Trophoblast cell (in vitro differentiated cells and primary cell): ENCODE results near the gene CCDC102A.

ENCODE experiments used
- DNase-seq, 2 donors: peaks; one replicate each; pipeline ENCODE4 v3.0.0-alpha.2; 2016
- H2AFZ ChIP-seq: 2 replicates; pipeline ENCODE4 v1.6.1; 2013; ENCODE audit warnings: low read length, moderate library complexity, mild to moderate bottlenecking; ENCODE audit not compliant: insufficient read depth, poor library complexity
- H2AK5ac ChIP-seq: 2 replicates; pipeline ENCODE4 v1.6.1; 2013; ENCODE audit warnings: mild to moderate bottlenecking, low read length
- H2BK120ac ChIP-seq: 2 replicates; pipeline ENCODE4 v1.6.1; 2013; ENCODE audit warnings: low read length, mild to moderate bottlenecking, moderate library complexity; ENCODE audit not compliant: insufficient read depth, poor library complexity
- H2BK12ac ChIP-seq: 2 replicates; pipeline ENCODE4 v1.6.1; 2013; ENCODE audit warnings: mild to moderate bottlenecking, low read length, moderate library complexity
- H2BK5ac ChIP-seq: 2 replicates; pipeline ENCODE4 v1.6.1; 2013; ENCODE audit warnings: low read length, low read depth, moderate library complexity, mild to moderate bottlenecking; ENCODE audit not compliant: poor library complexity
- H3K14ac ChIP-seq: 2 replicates; pipeline ENCODE4 v1.6.1; 2013; ENCODE audit warnings: mild to moderate bottlenecking, low read length
- H3K18ac ChIP-seq: 2 replicates; pipeline ENCODE4 v1.6.1; 2013; ENCODE audit warnings: mild to moderate bottlenecking, low read length
- H3K23ac ChIP-seq: 2 replicates; pipeline ENCODE4 v1.6.1; 2013; ENCODE audit warnings: low read length
- H3K27ac ChIP-seq: 2 replicates; pipeline ENCODE4 v1.5.1; 2013; ENCODE audit warnings: low read depth, mild to moderate bottlenecking, inconsistent platforms, low read length, moderate library complexity
- H3K27me3 ChIP-seq: 2 replicates; pipeline ENCODE4 v1.6.1; 2013; ENCODE audit warnings: inconsistent platforms, mild to moderate bottlenecking, low read length, moderate library complexity; ENCODE audit not compliant: insufficient read depth
- H3K36me3 ChIP-seq, 2 experiments: 1 replicate in 1 of 2; 2 replicates in 1 of 2; pipeline ENCODE4 v1.6.1; 2013; ENCODE audit warnings: low read length in 2 of 2, mild to moderate bottlenecking in 2 of 2, moderate library complexity in 1 of 2; ENCODE audit not compliant: insufficient read depth in 2 of 2, control insufficient read depth in 1 of 2
- H3K4ac ChIP-seq: 2 replicates; pipeline ENCODE4 v1.6.1; 2013; ENCODE audit warnings: low read depth, mild to moderate bottlenecking, low read length, moderate library complexity
- H3K4me1 ChIP-seq, 2 experiments: 1 replicate in 1 of 2; 2 replicates in 1 of 2; pipeline ENCODE4 v1.6.1; 2013; ENCODE audit warnings: low read length in 2 of 2, mild to moderate bottlenecking in 2 of 2, moderate library complexity in 1 of 2; ENCODE audit not compliant: insufficient read depth in 2 of 2, control insufficient read depth in 1 of 2
- H3K4me2 ChIP-seq: 2 replicates; pipeline ENCODE4 v1.6.1; 2013; ENCODE audit warnings: inconsistent platforms, mild to moderate bottlenecking, low read length, moderate library complexity
- H3K4me3 ChIP-seq: 2 replicates; pipeline ENCODE4 v1.5.1; 2013; ENCODE audit warnings: mild to moderate bottlenecking, low read depth, low read length, inconsistent platforms
- H3K79me1 ChIP-seq: one replicate; pipeline ENCODE4 v1.6.1; 2013; ENCODE audit warnings: low read length
- H3K79me2 ChIP-seq: 2 replicates; pipeline ENCODE4 v1.6.1; 2013; ENCODE audit warnings: low read length, mild to moderate bottlenecking; ENCODE audit not compliant: control insufficient read depth, insufficient read depth, poor library complexity
- H3K9ac ChIP-seq: 2 replicates; pipeline ENCODE4 v1.6.1; 2013; ENCODE audit warnings: mild to moderate bottlenecking, low read length
- H3K9me3 ChIP-seq: 2 replicates; pipeline ENCODE4 v1.6.1; 2013; ENCODE audit warnings: low read depth, mild to moderate bottlenecking, control low read depth, inconsistent platforms, low read length; ENCODE audit not compliant: insufficient read depth
- H4K12ac ChIP-seq: 2 replicates; pipeline ENCODE4 v1.6.1; 2013; ENCODE audit warnings: low read depth, mild to moderate bottlenecking, low read length, moderate library complexity
- H4K8ac ChIP-seq: 2 replicates; pipeline ENCODE4 v1.6.1; 2013; ENCODE audit warnings: low read depth, mild to moderate bottlenecking, low read length, moderate library complexity
- H4K91ac ChIP-seq: one replicate; pipeline ENCODE4 v1.6.1; 2013; ENCODE audit warnings: low read depth, mild to moderate bottlenecking, low read length, moderate library complexity
- WGBS: extraction: QIAGEN DNeasy Blood & Tissue Kit; methylation state at CpG from one replicate; pipeline ENCODE4 v1.1.7; 2013; ENCODE audit warnings: missing lambda C conversion rate; ENCODE audit not compliant: insufficient read length, insufficient coverage; ENCODE audit errors: extremely low coverage; 5-methylcytosine and 5-hydroxymethylcytosine counted together

The CCDC102A gene

DNA sequence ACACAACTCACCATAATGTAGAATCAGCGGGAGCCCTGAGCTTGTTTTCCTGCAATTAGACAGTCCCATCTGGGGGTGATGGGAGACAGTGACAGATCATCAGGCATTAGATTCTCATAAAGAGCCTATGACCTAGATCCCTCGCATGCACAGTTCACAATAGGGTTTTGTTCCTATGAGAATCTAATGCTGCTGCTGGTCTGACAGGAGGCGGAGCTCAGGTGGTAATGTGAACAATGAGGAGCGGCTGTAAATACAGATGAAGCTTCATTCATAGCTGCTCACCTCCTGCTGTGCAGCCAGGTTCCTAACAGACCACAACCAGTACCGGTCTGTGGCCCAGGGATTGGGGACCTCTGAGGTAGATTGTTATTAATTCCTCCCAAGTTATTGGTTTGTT, 47.1 kb downstream of the CCDC102A start:
- peaks cover 12 to 27% of the 10 kb centered on the region in 2 experiments for H3K4me1 ChIP-seq
- H3K36me3 ChIP-seq, result peaks cover 12% of the 10 kb centered on the region in 2 experiments
- peaks cover 2% of the 10 kb centered on the region for H3K9me3 ChIP-seq
- H3K27ac ChIP-seq, result no peak overlapping the region
- no peak overlapping the region for H3K23ac ChIP-seq
- no peak overlapping the region for H3K4me2 ChIP-seq
- no peak overlapping the region for H4K8ac ChIP-seq
- WGBS, result no CpG with 5 or more reads among the region's 5 CpGs
- H3K18ac ChIP-seq, result no peak overlapping the region
- H3K79me1 ChIP-seq, result peaks cover 31% of the 10 kb centered on the region
- no peak overlapping the region for H2BK5ac ChIP-seq
- DNase-seq, result no peak
- H3K79me2 ChIP-seq, result peaks cover 23% of the 10 kb centered on the region
- H4K91ac ChIP-seq, result peak overlapping the region; percentile 57
- H3K4me3 ChIP-seq, result no peak overlapping the region
- no peak overlapping the region for H3K9ac ChIP-seq
- H3K27me3 ChIP-seq, result no peaks in the 10 kb centered on the region
- no peak overlapping the region for H2BK12ac ChIP-seq
- no peak overlapping the region for H2AFZ ChIP-seq
- no peak overlapping the region for H2BK120ac ChIP-seq
- H4K12ac ChIP-seq, result no peak overlapping the region
- H3K4ac ChIP-seq, result no peak overlapping the region
- peak overlapping the region; percentile 53 for H2AK5ac ChIP-seq
- no peak overlapping the region for H3K14ac ChIP-seq

- Histone ChIP-seq H3K18ac (peak overlapping the region; percentile 83), H2BK12ac (peak overlapping the region; percentile 71), H2BK5ac (peak overlapping the region; percentile 59), H3K4me1 (peaks cover 25 to 42% of the 10 kb centered on the region in 2 experiments), H3K4me3 (no peak overlapping the region), H2BK120ac (peak overlapping the region; percentile 40), H3K23ac (no peak overlapping the region), H4K8ac (peak overlapping the region; percentile 32), H3K27ac (peak overlapping the region; percentile 67), H4K12ac (no peak overlapping the region), H4K91ac (peak overlapping the region; percentile 73), H3K9ac (no peak overlapping the region), H2AFZ (peak overlapping the region; percentile 17), H2AK5ac (peak overlapping the region; percentile 49), H3K4me2 (peak overlapping the region; percentile 70), H3K27me3 (no peaks in the 10 kb centered on the region), H3K79me1 (peaks cover 46% of the 10 kb centered on the region), H3K9me3 (peaks cover 2% of the 10 kb centered on the region), H3K79me2 (peaks cover 40% of the 10 kb centered on the region), H3K4ac (peak overlapping the region; percentile 31), H3K36me3 (peaks cover 27 to 31% of the 10 kb centered on the region in 2 experiments), H3K14ac (peak overlapping the region; percentile 70)
- DNase-seq, result no peak
- WGBS, result no CpG with 5 or more reads among the region's 8 CpGs
These were observed 49.2 kb downstream of the CCDC102A start for GRCh38 chr16:57486858-57487834.

DNA sequence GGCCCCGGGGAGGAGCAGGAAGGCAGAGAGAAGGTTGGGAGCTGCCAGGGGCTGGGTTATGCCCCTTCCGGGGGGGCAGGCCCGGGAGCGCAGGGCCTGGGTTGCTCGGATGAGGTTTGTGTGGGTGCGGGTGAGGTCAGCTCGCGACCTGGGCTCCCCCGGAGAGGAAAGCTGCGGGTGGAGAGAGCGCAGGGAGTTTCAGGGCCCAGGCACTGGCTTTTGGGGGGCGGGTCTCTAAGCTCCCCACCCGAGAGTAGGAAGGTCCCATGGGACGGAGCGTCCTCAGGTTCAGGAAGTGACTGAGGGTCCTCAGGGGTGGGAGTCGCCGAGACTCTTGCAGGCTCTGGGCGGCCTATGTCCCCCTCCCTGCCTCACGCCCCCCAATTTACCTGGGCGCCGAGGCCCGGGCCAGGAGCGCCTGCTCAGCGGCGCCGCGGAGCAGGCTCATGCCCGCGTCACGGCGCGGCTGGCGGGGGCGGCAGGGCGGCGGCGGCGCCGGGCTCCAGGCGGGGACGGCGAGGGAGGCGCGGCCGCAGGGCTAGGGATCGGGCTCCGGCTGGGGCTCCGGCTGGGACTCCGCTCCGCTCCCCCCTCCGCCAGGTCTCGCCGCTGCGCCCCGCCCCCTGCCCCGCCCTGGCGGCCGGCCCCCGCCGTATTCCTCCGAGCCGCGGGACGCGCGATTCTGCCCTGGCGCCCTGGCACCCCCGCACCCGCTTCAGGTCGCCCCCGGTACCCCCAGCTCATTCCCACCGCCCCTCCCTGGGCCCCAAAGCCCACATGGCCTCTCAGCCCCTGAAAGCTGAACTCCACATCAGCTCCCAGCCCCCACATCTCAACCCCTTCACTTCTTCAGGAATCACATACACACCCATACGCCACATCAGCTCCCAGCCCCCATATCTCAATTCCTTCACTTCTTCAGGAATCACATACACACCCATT, 50.2 kb downstream of the CCDC102A start, which contains the start of gene DOK4:
Gene DOK4 (minus strand): TSS at position 578 of the 942 bp plus-strand sequence. CDS start 6,986 bp downstream, outside the sequence.
- Histone ChIP-seq H2BK5ac (peak within 1 kb of the TSS; percentile 97), H2BK12ac (peak within 1 kb of the TSS; percentile 71), H3K9me3 (peaks cover 2% of the 10 kb centered on the region), H3K27ac (peak within 1 kb of the TSS; percentile 89), H4K91ac (peak within 1 kb of the TSS; percentile 87), H4K8ac (peak within 1 kb of the TSS; percentile 87), H3K36me3 (peaks cover 31 to 37% of the 10 kb centered on the region in 2 experiments), H2AK5ac (peak within 1 kb of the TSS; percentile 84), H3K79me1 (peaks cover 49% of the 10 kb centered on the region), H3K23ac (peak within 1 kb of the TSS; percentile 62), H3K4me2 (peak within 1 kb of the TSS; percentile 88), H3K4ac (peak within 1 kb of the TSS; percentile 99), H3K79me2 (peaks cover 44% of the 10 kb centered on the region), H3K9ac (peak within 1 kb of the TSS; percentile 95), H3K14ac (peak within 1 kb of the TSS; percentile 94), H3K4me3 (peak within 1 kb of the TSS; percentile 81), H3K4me1 (peaks cover 29 to 46% of the 10 kb centered on the region in 2 experiments), H4K12ac (peak within 1 kb of the TSS; percentile 31), H3K27me3 (no peaks in the 10 kb centered on the region), H3K18ac (peak within 1 kb of the TSS; percentile 83), H2AFZ (peak within 1 kb of the TSS; percentile 28), H2BK120ac (peak within 1 kb of the TSS; percentile 63)
- WGBS, result no CpG with 5 or more reads among the region's 73 CpGs
- peak; percentile 64 to 74 for DNase-seq
